Neuronal stem cell (in vitro differentiated cells): ENCODE data around the gene RELB. TPM values are rescaled to one million over a fixed set of nuclear protein-coding genes. Genes with fewer than 3 reads are reported as not detected.

ENCODE experiments used
- DNase-seq: peaks from one replicate; pipeline ENCODE4 v3.0.0-alpha.2; 2013; ENCODE audit warnings: low spot score
- H2AFZ ChIP-seq: one replicate; pipeline ENCODE4 v1.6.1; 2013; ENCODE audit warnings: mild to moderate bottlenecking, low read length, inconsistent platforms
- H2AK5ac ChIP-seq: 2 replicates; pipeline ENCODE4 v1.6.1; 2013; ENCODE audit warnings: low read depth, mild to moderate bottlenecking, inconsistent platforms, low read length, moderate library complexity, mixed read lengths
- H2BK120ac ChIP-seq: 2 replicates; pipeline ENCODE4 v1.6.1; 2013; ENCODE audit warnings: low read depth, mild to moderate bottlenecking, inconsistent platforms, low read length, moderate library complexity, mixed read lengths
- H2BK12ac ChIP-seq: one replicate; pipeline ENCODE4 v1.6.1; 2013; ENCODE audit warnings: low read length, inconsistent platforms
- H2BK15ac ChIP-seq: 2 replicates; pipeline ENCODE4 v1.6.1; 2013; ENCODE audit warnings: mild to moderate bottlenecking, low read length, inconsistent platforms, mixed read lengths
- H2BK5ac ChIP-seq: one replicate; pipeline ENCODE4 v1.6.1; 2013; ENCODE audit warnings: inconsistent platforms, mild to moderate bottlenecking, low read length, moderate library complexity
- H3K14ac ChIP-seq: one replicate; pipeline ENCODE4 v1.6.1; 2013; ENCODE audit warnings: low read length, inconsistent platforms
- H3K18ac ChIP-seq: 2 replicates; pipeline ENCODE4 v1.6.1; 2013; ENCODE audit warnings: low read length, inconsistent platforms
- H3K23ac ChIP-seq: 2 replicates; pipeline ENCODE4 v1.6.1; 2013; ENCODE audit warnings: low read depth, mild to moderate bottlenecking, mixed read lengths, low read length, inconsistent platforms; ENCODE audit not compliant: poor library complexity
- H3K27ac ChIP-seq: replicated peaks from 3 replicates; pipeline ENCODE4 v1.5.1; 2013; ENCODE audit warnings: low read length, inconsistent platforms
- H3K27me3 ChIP-seq, 3 experiments: 2 replicates each; pipeline ENCODE4 v1.6.1; 2013; ENCODE audit warnings: low read length in 3 of 3, mild to moderate bottlenecking in 2 of 3, inconsistent platforms in 1 of 3, low read depth in 1 of 3, mixed read lengths in 1 of 3, moderate library complexity in 1 of 3; ENCODE audit not compliant: control insufficient read depth in 3 of 3, insufficient read depth in 3 of 3
- H3K36me3 ChIP-seq, 2 donors: replicated peaks in 1 of 2; 2 replicates each; pipeline ENCODE4 v1.6.1; 2013; ENCODE audit warnings: low read length in 2 of 2; ENCODE audit not compliant: control insufficient read depth in 2 of 2, insufficient read depth in 2 of 2
- H3K4ac ChIP-seq: 2 replicates; pipeline ENCODE4 v1.6.1; 2013; ENCODE audit warnings: inconsistent platforms, mild to moderate bottlenecking, low read length, moderate library complexity
- H3K4me1 ChIP-seq, 2 donors: 1 replicate in 1 of 2; 2 replicates in 1 of 2; pipeline ENCODE4 v1.6.1; 2013; ENCODE audit warnings: low read length in 2 of 2, low read depth in 1 of 2; ENCODE audit not compliant: control insufficient read depth in 2 of 2, insufficient read depth in 1 of 2
- H3K4me2 ChIP-seq: one replicate; pipeline ENCODE4 v1.6.1; 2013; ENCODE audit warnings: mild to moderate bottlenecking, low read length, inconsistent platforms; ENCODE audit not compliant: insufficient read depth, poor library complexity, severe bottlenecking
- H3K4me3 ChIP-seq, 2 donors: 2 replicates each; pipeline ENCODE4 v1.5.1; 2013; ENCODE audit warnings: low read length in 2 of 2, mild to moderate bottlenecking in 2 of 2, inconsistent platforms in 1 of 2, moderate library complexity in 1 of 2
- H3K79me1 ChIP-seq: one replicate; pipeline ENCODE4 v1.6.1; 2013; ENCODE audit warnings: low read depth, mild to moderate bottlenecking, inconsistent platforms, low read length, moderate library complexity
- H3K9ac ChIP-seq: one replicate; pipeline ENCODE4 v1.6.1; 2013; ENCODE audit warnings: mild to moderate bottlenecking, low read depth, low read length, inconsistent platforms; ENCODE audit not compliant: poor library complexity
- H3K9me3 ChIP-seq, 2 donors: replicated peaks in 1 of 2; 2 replicates each; pipeline versions ENCODE3 to v1.6.1; 2013; ENCODE audit warnings: low read length in 2 of 2, mild to moderate bottlenecking in 2 of 2, inconsistent platforms in 1 of 2, low read depth in 1 of 2, mixed read lengths in 1 of 2, moderate library complexity in 1 of 2; ENCODE audit not compliant: control insufficient read depth in 2 of 2, insufficient read depth in 1 of 2
- H4K8ac ChIP-seq: one replicate; pipeline ENCODE4 v1.6.1; 2013; ENCODE audit warnings: low read depth, mild to moderate bottlenecking, inconsistent platforms, low read length, moderate library complexity
- H4K91ac ChIP-seq: one replicate; pipeline ENCODE4 v1.6.1; 2013; ENCODE audit warnings: low read length, low read depth, mild to moderate bottlenecking, inconsistent platforms; ENCODE audit not compliant: poor library complexity
- WGBS, 2 donors: extraction: QIAGEN DNeasy Blood & Tissue Kit; methylation state at CpG; one replicate each; pipeline ENCODE4 v1.1.7; 2013; ENCODE audit warnings: missing lambda C conversion rate in 2 of 2, mixed read lengths in 1 of 2; ENCODE audit not compliant: insufficient read length in 2 of 2, insufficient replicate concordance in 1 of 2; ENCODE audit errors: extremely low coverage in 2 of 2; 5-methylcytosine and 5-hydroxymethylcytosine counted together
- polyA plus RNA-seq, 2 experiments: library from polyadenylated mRNA; stranded (reverse); fragments of 200-250 nt; gene quantifications; one replicate each; pipeline ENCODE4 v1.2.3, GENCODE V29; 2013

The RELB gene
- polyA plus RNA-seq (2013, experiment 1 of 2): 7.2 TPM
- 7.2 TPM for polyA plus RNA-seq (2013, experiment 2 of 2)

DNA sequence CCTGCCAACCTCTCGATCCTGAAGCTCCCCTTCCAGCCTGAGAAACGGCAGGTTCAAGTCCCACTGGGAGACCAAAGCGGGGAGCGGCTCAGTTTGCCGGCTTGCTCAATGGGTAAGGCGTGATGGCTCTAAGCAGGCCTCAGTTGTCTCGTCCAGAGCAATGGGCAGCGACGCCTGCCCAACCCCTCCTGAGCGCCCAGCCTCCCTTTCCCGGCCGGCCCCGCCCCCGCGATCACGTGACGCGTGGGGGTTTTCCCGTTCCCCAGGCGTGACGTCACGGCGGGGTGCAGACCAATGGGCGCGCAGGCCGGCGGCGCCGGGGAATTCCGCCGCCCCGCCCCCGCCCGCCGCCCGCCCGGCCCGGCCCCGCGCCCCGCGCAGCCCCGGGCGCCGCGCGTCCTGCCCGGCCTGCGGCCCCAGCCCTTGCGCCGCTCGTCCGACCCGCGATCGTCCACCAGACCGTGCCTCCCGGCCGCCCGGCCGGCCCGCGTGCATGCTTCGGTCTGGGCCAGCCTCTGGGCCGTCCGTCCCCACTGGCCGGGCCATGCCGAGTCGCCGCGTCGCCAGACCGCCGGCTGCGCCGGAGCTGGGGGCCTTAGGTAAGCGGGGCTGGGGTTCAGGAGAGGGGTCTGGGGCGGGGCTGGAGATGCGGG, at the start of gene RELB:
Gene RELB, plus strand, starts transcription at position 378 of the 653 bp plus-strand sequence. Its CDS starts 116 bp downstream, at position 494.
- peaks cover 0 to 2% of the 10 kb centered on the region in 2 donors for H3K9me3 ChIP-seq
- H3K4me2 ChIP-seq: peak within 1 kb of the TSS; percentile 77
- H2BK5ac ChIP-seq: no peak within 1 kb of the TSS
- no peak within 1 kb of the TSS for H2BK15ac ChIP-seq
- WGBS, 2 donors: no CpG with 5 or more reads among the region's 79 CpGs
- H3K18ac ChIP-seq: peak within 1 kb of the TSS; percentile 94
- no peaks in the 10 kb centered on the region for H3K27me3 ChIP-seq
- DNase-seq: peak; percentile 91
- H4K91ac ChIP-seq: no peak within 1 kb of the TSS
- H3K4me1 ChIP-seq: peaks cover 3 to 9% of the 10 kb centered on the region in 2 donors
- no peaks in the 10 kb centered on the region for H3K79me1 ChIP-seq
- no peak within 1 kb of the TSS for H2AK5ac ChIP-seq
- H4K8ac ChIP-seq: peak within 1 kb of the TSS; percentile 96
- H2AFZ ChIP-seq: peak within 1 kb of the TSS; percentile 96
- peak within 1 kb of the TSS; percentile 78 to 98 for H3K4me3 ChIP-seq
- peak within 1 kb of the TSS; percentile 70 for H3K27ac ChIP-seq
- H2BK12ac ChIP-seq: no peak within 1 kb of the TSS
- no peak within 1 kb of the TSS for H3K4ac ChIP-seq
- peak within 1 kb of the TSS; percentile 88 for H3K9ac ChIP-seq
- no peaks in the 10 kb centered on the region for H3K36me3 ChIP-seq
- H3K23ac ChIP-seq: peak within 1 kb of the TSS; percentile 80
- H3K14ac ChIP-seq: peak within 1 kb of the TSS; percentile 89
- H2BK120ac ChIP-seq: no peak within 1 kb of the TSS

- H2AK5ac ChIP-seq: no peak overlapping the region
- H3K4ac ChIP-seq: no peak overlapping the region
- no peak overlapping the region for H4K8ac ChIP-seq
- no peak overlapping the region for H2BK5ac ChIP-seq
- H3K23ac ChIP-seq: no peak overlapping the region
- no peak overlapping the region for H3K14ac ChIP-seq
- H2BK15ac ChIP-seq: no peak overlapping the region
- H4K91ac ChIP-seq: no peak overlapping the region
- no peak overlapping the region for H2BK12ac ChIP-seq
- H3K4me1 ChIP-seq: peaks cover 6 to 11% of the 10 kb centered on the region in 2 donors
- H3K27ac ChIP-seq: peak overlapping the region; percentile 89
- H3K18ac ChIP-seq: peak overlapping the region; percentile 51
- no peak overlapping the region for H2BK120ac ChIP-seq
- WGBS, 2 donors: no CpG with 5 or more reads among the region's 13 CpGs
- no peak for DNase-seq
- H3K4me2 ChIP-seq: peak overlapping the region; percentile 74
- H2AFZ ChIP-seq: peak overlapping the region; percentile 88
- H3K27me3 ChIP-seq: no peaks in the 10 kb centered on the region
- H3K79me1 ChIP-seq: peaks cover 15% of the 10 kb centered on the region
- peaks cover 5 to 8% of the 10 kb centered on the region in 2 donors for H3K36me3 ChIP-seq
- peak overlapping the region; percentile 68 to 84 for H3K4me3 ChIP-seq
- no peaks in the 10 kb centered on the region for H3K9me3 ChIP-seq
- peak overlapping the region; percentile 81 for H3K9ac ChIP-seq
Measured at GRCh38 chr19:44954278-44954648, 47.0 kb upstream of the RELB start.

DNA sequence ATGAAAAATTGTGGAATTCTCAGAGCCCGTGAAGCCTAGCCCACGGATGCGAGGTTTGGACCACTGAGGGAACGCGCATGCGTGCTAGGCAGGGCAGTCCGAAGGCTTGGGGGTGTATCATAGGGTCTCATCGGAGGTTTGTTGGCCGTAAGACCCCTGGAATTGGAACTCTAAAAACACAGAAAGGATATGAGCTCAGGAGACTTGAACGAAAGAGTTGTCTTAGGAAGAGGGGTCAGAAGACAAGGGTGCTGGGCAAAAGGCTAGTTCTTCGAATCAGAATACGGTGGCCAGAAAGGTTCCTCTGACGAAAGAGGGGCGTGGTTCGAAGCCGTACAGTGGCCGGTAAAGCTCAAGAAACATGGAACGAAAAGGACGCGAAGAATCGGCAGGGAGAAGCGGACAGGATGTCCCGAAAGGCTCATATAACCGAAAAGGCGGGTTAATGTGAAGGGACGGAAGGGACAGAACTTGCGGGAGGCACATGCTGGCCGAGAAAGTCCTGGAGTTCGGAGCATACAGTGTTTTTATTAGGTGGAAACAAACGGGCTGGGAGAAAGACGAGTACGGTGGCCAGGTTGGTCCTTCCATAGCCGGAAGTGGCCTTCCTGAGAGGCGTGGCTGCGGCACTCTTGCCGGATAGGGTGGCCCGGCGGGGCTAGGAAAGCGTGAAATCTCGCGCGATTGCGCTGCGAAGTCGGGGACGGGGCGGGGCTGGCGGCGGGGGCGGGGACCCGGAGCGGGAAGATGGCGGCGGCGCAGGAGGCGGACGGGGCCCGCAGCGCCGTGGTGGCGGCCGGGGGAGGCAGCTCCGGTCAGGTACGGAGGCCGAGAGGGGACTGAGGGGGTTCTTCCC, 46.4 kb upstream of the RELB start, which contains the start of gene CLPTM1:
Gene CLPTM1, plus strand, starts transcription at position 732 of the 856 bp plus-strand sequence. Its CDS starts 16 bp downstream, at position 748.
- Histone ChIP-seq H2BK120ac (no peak within 1 kb of the TSS), H3K9ac (peak within 1 kb of the TSS; percentile 95), H3K27ac (peak within 1 kb of the TSS; percentile 89), H3K4me2 (peak within 1 kb of the TSS; percentile 74), H3K23ac (peak within 1 kb of the TSS; percentile 87), H2AK5ac (no peak within 1 kb of the TSS), H3K4me3 (peak within 1 kb of the TSS; percentile 68 to 97), H2BK12ac (no peak within 1 kb of the TSS), H3K4ac (no peak within 1 kb of the TSS), H4K8ac (no peak within 1 kb of the TSS), H3K36me3 (peaks cover 1 to 13% of the 10 kb centered on the region in 2 donors), H3K9me3 (no peaks in the 10 kb centered on the region), H3K14ac (peak within 1 kb of the TSS; percentile 99), H3K79me1 (peaks cover 16% of the 10 kb centered on the region), H3K4me1 (peaks cover 6 to 11% of the 10 kb centered on the region in 2 donors), H2BK15ac (no peak within 1 kb of the TSS), H2AFZ (peak within 1 kb of the TSS; percentile 88), H3K27me3 (no peaks in the 10 kb centered on the region), H2BK5ac (peak within 1 kb of the TSS; percentile 92), H4K91ac (no peak within 1 kb of the TSS), H3K18ac (peak within 1 kb of the TSS; percentile 96)
- DNase-seq: peak; percentile 94
- WGBS, 2 donors: no CpG with 5 or more reads among the region's 65 CpGs
